Measurements from ENCODE around the gene KCNMA1. TPM values are rescaled to one million over a fixed set of nuclear protein-coding genes. Genes with fewer than 3 reads are reported as not detected.

The KCNMA1 gene
- total and polyA plus RNA-seq, 10 of the 15 experiments (the other 5 are each of a cell fraction or from before 2014, with no cell fraction given): 8.5 to 77.0 (median 21.3) TPM

DNA sequence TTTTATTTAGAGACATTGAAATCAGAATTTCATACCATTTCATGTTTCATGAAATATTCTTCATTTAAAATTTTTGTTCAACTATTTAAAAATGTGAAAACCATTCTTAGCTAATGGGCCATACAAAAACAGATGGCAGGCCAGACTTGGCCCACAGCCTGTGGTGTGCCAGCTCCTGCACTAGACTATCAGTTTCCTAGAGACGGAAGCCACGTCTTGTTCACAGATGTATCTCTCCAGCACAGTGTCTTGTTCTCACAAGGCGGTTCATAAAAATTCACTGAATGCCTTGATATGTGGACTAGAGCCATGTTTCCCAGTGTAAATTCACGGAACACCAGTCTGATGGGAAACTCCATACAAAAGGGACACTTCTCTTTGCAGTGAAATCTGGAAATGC is 216.0 kb downstream of the KCNMA1 start:
- no peak overlapping the region for H3K4me2 ChIP-seq (ENCODE audit: control insufficient read depth, insufficient read depth)
- H3K9ac ChIP-seq (ENCODE audit: control insufficient read depth, insufficient read depth, low read length): no peak overlapping the region
- no peaks in the 10 kb centered on the region; a peak in 1 of 4 replicates for H3K27me3 ChIP-seq (replicated peaks in 1 of 2; ENCODE audit: control insufficient read depth in 2 of 2, insufficient read depth in 2 of 2, low read length in 1 of 2)
- no peaks in the 10 kb centered on the region for H3K9me3 ChIP-seq (replicated peaks; ENCODE audit: control insufficient read depth, insufficient read depth, low read length)
- no peak for TF ChIP-seq RAD21 (IDR thresholded peaks at IDR 0.05; ENCODE audit: insufficient read depth, low read depth, low read length)
- no peak for FAIRE-seq
- in situ Hi-C loops (cut with MboI) (no loop called here), intact Hi-C loops (cut with micrococcal nuclease; ENCODE audit: unreplicated experiment) (no loop called here)
- no peak overlapping the region for H3K27ac ChIP-seq (ENCODE audit: control insufficient read depth, insufficient read depth)
- no peak overlapping the region for H2AFZ ChIP-seq (ENCODE audit: control insufficient read depth, low read depth, low read length)
- no peaks in the 10 kb centered on the region for H4K20me1 ChIP-seq (ENCODE audit: control insufficient read depth, insufficient read depth)
- CTCF ChIA-PET: interaction anchor here (1.1 kb wide), 2 partner anchors 12 to 247 kb away, joined by 3 to 4 read pairs; no protein-coding TSS in a partner anchor
- no peaks in the 10 kb centered on the region for H3K79me2 ChIP-seq (ENCODE audit: control insufficient read depth, insufficient read depth, low read length)
- POLR2A ChIA-PET: interaction anchor here (2.7 kb wide), 1 partner anchor 8 kb away, joined by 11 read pairs; no protein-coding TSS in a partner anchor
- 67% methylated on average over 4 of the region's 4 CpGs for WGBS (ENCODE audit: insufficient coverage, insufficient replicate concordance, low lambda C conversion rate, missing lambda C conversion rate)
- no peak for DNase-seq (ENCODE audit: low read depth, low spot score)
- no peak overlapping the region for H3K4me3 ChIP-seq
- ATAC-seq: no peak
- RAD21 ChIA-PET (ENCODE audit: unreplicated experiment): no interaction called here
- SMC1A ChIA-PET (ENCODE audit: uncharacterized antibody, unreplicated experiment): interaction anchor here (0.9 to 1.3 kb wide), 3 partner anchors 9 to 137 kb away, joined by 3 to 5 read pairs (median 4); no protein-coding TSS in a partner anchor
- no peaks in the 10 kb centered on the region for H3K36me3 ChIP-seq (ENCODE audit: control insufficient read depth in 2 of 2, insufficient read depth in 2 of 2, low read length in 1 of 2)
- H3K4me1 ChIP-seq (ENCODE audit: control insufficient read depth, insufficient read depth, low read length): no peaks in the 10 kb centered on the region
- no TSS peak for BruUV-seq (replicated peaks)

DNA sequence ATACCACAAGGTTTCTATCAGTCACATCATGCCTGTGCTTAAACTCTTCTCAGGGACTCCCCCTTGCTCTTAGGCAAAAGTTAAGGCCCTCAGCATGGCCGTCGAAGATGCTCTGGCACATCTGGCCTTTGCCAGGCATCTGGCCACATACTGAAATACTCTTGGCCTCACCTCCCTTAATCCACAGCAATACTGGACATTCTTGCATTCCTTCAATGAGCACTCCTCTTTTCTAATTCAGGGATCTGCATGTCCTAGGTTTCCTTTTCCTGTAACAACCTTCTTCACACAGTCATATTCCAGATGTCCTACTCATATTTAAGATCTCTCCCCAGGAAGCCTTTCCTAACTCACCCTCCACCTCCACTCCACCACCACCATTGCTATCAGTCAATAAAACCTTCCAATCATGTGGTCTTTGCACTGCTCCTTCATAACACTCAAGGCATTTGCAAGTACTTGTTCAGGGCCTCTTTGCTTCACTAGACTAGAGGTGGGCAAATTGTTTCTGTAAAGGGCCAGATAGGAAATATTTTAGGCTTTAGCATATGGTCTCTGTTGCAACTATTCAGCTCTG is 216.6 kb downstream of the KCNMA1 start:
- H4K20me1 ChIP-seq (ENCODE audit: control insufficient read depth, insufficient read depth): no peaks in the 10 kb centered on the region
- ChIA-PET POLR2A (no interaction called here), SMC1A (ENCODE audit: uncharacterized antibody, unreplicated experiment) (interaction anchor here (1.0 to 1.1 kb wide), 2 partner anchors 9 to 15 kb away, joined by 3 to 4 read pairs; no protein-coding TSS in a partner anchor), CTCF (interaction anchor here (0.7 to 1.5 kb wide), 3 partner anchors 11 to 221 kb away, joined by 3 read pairs; no protein-coding TSS in a partner anchor), RAD21 (ENCODE audit: unreplicated experiment) (no interaction called here)
- no peak overlapping the region for H2AFZ ChIP-seq (ENCODE audit: control insufficient read depth, low read depth, low read length)
- in situ Hi-C loops (cut with MboI) (no loop called here), intact Hi-C loops (cut with micrococcal nuclease; ENCODE audit: unreplicated experiment) (no loop called here)
- H3K9ac ChIP-seq (ENCODE audit: control insufficient read depth, insufficient read depth, low read length): no peak overlapping the region
- no peaks in the 10 kb centered on the region for H3K9me3 ChIP-seq (replicated peaks; ENCODE audit: control insufficient read depth, insufficient read depth, low read length)
- FAIRE-seq (no peak), DNase-seq (ENCODE audit: low read depth, low spot score) (no peak), ATAC-seq (no peak)
- no peaks in the 10 kb centered on the region for H3K4me1 ChIP-seq (ENCODE audit: control insufficient read depth, insufficient read depth, low read length)
- no TSS peak for BruUV-seq (replicated peaks)
- no peak overlapping the region for H3K27ac ChIP-seq (ENCODE audit: control insufficient read depth, insufficient read depth)
- WGBS (ENCODE audit: insufficient coverage, insufficient replicate concordance, low lambda C conversion rate, missing lambda C conversion rate): 0% methylated on average over 2 of the region's 2 CpGs
- TF ChIP-seq PAX8 (IDR thresholded peaks at IDR 0.05): no peak
- no peak for TF ChIP-seq TCF3 (IDR thresholded peaks at IDR 0.05; ENCODE audit: borderline replicate concordance, insufficient read depth, low read depth, low read length)
- TF ChIP-seq YBX1 (IDR thresholded peaks at IDR 0.05): no peak
- TF ChIP-seq ZNF207 (IDR thresholded peaks at IDR 0.05; ENCODE audit: borderline replicate concordance): no peak
- no peak for TF ChIP-seq NR2C2 (IDR thresholded peaks at IDR 0.05; ENCODE audit: borderline replicate concordance, control insufficient read depth, insufficient read length, low read depth)
- TF ChIP-seq ZNF217 (IDR thresholded peaks at IDR 0.05): no peak
- no peak for TF ChIP-seq PML (IDR thresholded peaks at IDR 0.05; ENCODE audit: low read length)
- TF ChIP-seq POLR2A (IDR thresholded peaks at IDR 0.05; ENCODE audit: low read depth, low read length): no peak
- no peak for TF ChIP-seq ZSCAN29 (IDR thresholded peaks at IDR 0.05)
- no peak for TF ChIP-seq BACH1 (IDR thresholded peaks at IDR 0.05; ENCODE audit: borderline replicate concordance)
- TF ChIP-seq TARDBP (IDR thresholded peaks at IDR 0.05; ENCODE audit: borderline replicate concordance): no peak
- H3K36me3 ChIP-seq (ENCODE audit: control insufficient read depth in 2 of 2, insufficient read depth in 2 of 2, low read length in 1 of 2): no peaks in the 10 kb centered on the region
- no peak overlapping the region for H3K4me3 ChIP-seq
- H3K27me3 ChIP-seq (replicated peaks in 1 of 2; ENCODE audit: control insufficient read depth in 2 of 2, insufficient read depth in 2 of 2, low read length in 1 of 2): no peaks in the 10 kb centered on the region; a peak in 1 of 4 replicates
- H3K79me2 ChIP-seq (ENCODE audit: control insufficient read depth, insufficient read depth, low read length): no peaks in the 10 kb centered on the region
- H3K4me2 ChIP-seq (ENCODE audit: control insufficient read depth, insufficient read depth): no peak overlapping the region
